ENCODE measurements around the gene CTSK.
"Not testable (repeated sequence)": the region's sequence is repeated elsewhere in the genome, so short reads cannot be mapped to it uniquely, and the experiment has no call there.

The CTSK gene

DNA sequence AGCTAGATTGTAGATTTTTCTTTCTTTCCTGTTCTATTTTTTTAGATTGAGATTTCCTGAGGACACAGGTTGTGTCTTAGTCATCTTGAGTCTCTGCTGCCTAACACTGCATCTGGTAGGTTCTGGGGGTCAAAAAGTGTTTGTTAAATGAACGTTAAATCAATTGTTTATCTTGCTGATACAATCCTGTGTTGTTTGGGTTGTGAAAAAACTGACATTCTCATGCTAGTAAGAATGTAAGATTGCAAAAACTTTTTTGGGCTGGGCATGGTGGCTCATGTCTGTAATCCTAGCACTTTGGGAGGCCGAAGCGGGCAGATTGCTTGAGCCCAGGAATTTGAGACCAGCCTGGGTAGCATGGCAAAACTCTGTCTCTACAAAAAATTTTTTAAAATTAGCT, 3.4 kb downstream of the CTSK start:
- DNase-seq, result no peak

DNA sequence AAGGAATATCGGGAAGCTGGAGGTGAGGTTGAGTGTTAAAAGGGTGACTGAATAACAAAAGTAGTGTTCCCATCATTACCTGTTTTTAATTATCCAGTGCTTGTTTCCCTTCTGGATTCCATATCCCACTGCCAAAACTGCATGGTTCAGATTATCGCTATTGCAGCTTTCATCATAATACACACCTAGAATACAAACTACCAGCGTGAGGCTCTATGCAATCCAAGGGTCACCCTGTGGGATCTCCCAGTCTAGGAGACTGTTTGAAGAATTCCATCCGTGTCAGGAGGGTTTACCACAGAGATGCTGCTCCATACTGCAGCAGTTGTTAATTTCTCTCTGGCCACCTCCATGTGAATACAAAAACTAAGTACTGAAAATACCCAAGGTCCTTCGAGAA, 9.0 kb downstream of the CTSK start:
- no peak for DNase-seq

GRCh38 chr1:150798525-150798924, 9.5 kb downstream of the CTSK start:
- DNase-seq, result peak; percentile 98

GRCh38 chr1:150796374-150796773, 11.7 kb downstream of the CTSK start:
- DNase-seq, result no peak

GRCh38 chr1:150793778-150794177, 14.3 kb downstream of the CTSK start:
- not testable (repeated sequence) for DNase-seq

GRCh38 chr1:150793221-150793620, 14.8 kb downstream of the CTSK start:
- no peak for DNase-seq

DNA sequence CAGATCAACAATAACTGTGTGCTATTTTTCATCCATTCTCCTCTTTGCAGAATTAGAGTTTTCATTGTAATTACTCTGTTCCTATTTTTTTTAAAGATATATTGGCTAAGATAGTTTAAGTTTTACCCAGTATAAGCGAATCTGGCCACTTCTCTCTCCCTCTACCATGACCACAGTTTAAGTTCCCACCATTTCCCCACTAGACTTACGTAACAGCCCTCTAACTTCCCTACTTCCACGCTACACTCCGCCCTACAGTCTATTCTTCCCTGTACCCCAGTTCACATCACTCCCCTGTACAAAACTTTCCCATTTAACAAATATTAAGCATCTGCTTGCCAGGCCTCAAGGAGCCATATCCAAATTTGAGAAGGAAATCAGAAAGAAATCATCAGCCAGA, 16.5 kb downstream of the CTSK start:
- DNase-seq, result no peak

- no peak for DNase-seq
Observed at GRCh38 chr1:150789396-150789795, 18.7 kb downstream of the CTSK start.

DNA sequence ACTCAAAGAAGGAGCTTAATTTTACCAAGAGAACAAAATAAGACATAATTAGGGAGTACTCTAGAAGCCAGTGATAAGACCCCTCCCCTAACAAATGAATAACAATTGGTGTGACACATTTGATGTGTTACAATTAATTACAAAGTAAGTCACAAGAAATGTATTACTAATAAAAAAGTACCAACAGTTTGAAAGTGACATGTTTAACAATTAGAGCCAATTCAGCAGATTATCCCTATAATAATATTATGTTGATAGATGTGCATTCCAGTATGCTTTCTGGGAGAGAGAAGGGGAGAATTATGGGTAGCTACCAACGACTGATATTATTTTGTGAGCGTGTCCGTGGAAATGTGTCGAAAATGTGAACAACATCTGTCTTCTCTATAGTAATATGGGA, 19.1 kb downstream of the CTSK start:
- no peak for DNase-seq

DNA sequence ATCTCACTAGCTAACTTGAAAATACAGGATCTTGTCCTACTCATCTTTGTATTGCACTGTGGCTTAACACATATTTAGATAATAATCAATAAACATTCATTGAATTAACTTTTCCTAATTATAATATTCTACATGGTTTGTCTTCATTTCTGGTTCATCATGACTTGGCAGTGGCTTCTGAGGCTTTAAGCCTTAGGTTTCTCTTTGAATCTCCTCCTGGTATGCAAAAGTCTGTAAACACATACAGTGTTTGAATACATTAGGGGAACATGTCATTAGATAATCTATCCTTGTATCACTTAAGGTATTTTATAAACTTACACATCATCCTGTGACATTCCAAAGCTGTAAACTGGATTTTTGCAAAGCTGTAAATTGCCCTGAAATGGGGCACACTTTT, 20.6 kb downstream of the CTSK start:
- DNase-seq, result no peak

GRCh38 chr1:150780510-150780909, 27.6 kb downstream of the CTSK start:
- no peak for DNase-seq

- no peak for DNase-seq
Observed at GRCh38 chr1:150778409-150778808, 29.7 kb downstream of the CTSK start.

DNA sequence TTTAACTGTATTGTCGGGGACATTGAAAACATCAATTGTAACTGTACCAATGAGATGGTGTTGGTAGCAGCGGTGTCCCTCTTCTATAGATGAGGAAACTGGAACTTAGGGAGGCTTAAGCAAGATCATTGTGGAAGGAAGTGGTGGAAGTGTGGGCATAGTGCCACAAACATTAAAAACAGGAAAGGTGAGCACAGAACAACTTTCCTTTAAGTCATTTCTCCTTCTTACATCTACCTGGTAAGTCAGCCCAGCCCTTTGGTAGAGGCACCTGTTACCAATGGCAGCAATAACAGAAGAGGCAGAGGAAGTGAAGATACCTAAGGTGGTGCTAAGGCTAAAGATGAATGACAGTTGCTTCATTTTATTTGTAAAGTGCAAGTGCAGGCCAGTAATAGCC, 30.5 kb downstream of the CTSK start:
- no peak for DNase-seq

- DNase-seq, result not testable (repeated sequence)
Observed at GRCh38 chr1:150775931-150776505, 32.0 kb downstream of the CTSK start.

- no peak for DNase-seq
Observed at GRCh38 chr1:150775276-150775675, 32.8 kb downstream of the CTSK start.

DNA sequence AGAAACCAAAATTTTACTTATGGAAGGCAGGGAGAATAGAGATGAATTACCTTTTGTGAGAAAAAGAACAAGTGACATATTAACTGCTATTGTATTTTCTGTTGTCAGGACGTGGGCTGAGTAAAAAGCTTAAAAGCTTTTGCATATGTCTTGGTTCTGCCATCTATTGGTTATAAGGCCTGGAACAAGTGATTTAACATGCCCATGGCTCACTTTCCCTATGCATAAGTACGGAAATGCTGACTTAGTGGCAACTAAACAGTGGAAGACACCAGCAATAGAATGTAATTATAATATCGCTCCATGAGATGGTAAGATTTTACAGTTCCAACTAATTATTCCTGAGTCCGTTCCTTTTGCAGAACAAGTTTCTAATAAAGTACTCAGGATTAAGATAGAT, 35.7 kb downstream of the CTSK start:
- no peak for DNase-seq

DNA sequence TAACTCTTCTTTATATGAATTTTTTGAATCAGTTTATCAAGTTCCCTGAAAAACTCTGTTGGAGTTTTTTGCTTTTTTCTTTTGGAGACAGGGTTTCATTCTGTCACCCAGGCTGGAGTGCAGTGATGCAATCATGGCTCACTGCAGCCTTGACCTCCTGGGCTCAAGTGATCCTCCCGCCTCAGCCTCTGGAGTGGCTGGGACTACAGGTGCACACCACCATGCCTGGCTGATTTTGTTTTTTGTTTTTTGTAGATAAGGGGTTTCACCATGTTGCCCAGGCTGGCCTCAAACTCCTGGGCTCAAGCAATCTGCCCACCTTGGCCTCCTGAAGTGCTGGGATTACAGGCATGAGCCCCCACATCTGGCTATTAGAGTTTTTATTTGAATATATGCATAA, 40.4 kb downstream of the CTSK start:
- DNase-seq, result not testable (repeated sequence)

DNA sequence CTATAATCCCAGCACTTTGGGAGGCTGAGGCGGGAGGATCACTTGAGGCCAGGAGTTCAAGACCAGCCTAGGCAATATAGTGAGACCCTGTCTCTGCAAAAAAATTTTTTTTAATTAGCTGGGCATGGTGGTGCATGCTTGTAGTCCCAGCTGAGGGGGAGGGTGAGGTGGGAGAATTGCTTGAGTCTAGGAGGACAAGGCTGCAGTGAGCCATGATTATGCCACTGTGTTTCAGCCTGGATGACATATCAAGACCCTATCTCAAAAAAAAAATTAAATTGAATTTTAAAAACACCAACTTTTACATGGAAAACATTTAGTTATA, 42.1 kb downstream of the CTSK start:
- not testable (repeated sequence) for DNase-seq

DNA sequence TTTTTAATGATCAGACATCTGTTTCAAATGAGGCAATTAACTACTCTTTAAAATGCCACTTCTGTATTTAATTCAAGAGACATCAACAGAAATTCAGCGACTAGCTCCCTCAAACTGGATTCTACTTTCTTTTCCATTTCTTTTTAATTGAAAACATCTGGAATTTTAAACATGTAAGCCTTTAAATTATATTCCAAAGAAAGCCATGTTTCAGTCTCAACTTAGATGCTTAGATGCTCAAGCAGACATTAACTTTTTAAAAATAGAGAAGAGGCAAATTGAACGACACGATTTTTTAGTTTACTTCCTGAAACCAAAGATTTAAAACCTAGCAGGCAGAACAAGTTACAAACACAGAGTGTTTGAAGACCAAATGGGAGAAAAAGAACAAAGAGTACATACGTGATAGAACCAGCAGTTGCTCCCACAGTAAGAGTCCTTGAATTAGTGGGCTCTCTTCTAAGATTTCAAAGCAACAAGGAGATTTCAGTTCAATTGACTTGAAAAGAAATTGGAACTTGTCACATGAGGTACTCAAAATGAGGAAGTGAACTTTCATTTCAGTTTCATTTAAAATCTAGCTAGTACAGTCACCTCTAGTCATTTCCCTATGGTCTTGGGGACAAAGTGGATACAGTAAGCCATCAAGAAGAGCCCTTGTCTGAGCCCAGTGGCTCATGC, 42.6 kb downstream of the CTSK start, which contains the start of gene CTSS:
Gene CTSS (minus strand): TSS at position 483 of the 681 bp plus-strand sequence. CDS start 1,015 bp downstream, outside the sequence.
- no peak for DNase-seq

DNA sequence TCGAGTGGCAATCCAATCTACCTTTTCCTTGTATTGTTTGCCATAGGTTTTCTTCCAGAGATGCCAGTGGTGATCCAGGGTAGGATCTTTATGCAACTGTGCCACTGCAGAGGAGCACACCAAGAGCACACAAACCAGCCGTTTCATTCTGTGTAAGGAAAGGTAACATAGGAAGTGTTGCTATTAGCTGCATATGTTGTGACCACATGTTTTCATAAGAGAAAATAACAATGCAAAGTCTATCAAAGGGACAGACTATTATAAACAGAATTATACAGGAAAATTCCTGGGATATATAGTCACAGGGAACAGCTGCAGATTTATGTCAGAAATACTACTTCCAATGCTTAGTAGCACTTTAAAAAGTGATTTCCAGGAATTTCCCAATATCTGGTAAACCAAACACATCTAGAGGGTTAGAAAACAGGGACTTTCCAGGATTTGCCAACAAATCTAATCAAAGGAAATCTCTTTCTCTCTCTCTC, 43.4 kb downstream of the CTSK start:
- peak; percentile 14 for DNase-seq

DNA sequence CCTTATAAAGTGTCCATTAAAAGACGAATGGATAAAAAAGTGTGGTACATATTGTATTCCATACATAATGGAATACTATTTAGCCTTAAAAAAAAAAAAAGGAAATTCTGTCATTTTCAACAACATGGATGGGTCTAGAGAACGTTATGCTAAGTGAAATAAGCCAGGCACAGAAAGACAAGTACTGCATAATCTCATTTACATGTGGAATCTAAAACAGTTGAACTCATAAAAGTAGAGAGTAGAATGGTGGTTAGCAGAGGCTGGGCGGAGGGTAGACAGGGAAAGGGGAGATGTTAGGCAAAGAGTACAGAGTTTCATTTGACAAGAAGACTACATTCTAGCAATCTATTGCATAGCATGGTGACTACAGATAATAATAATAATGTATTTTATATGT, 45.0 kb downstream of the CTSK start:
- no peak for DNase-seq

DNA sequence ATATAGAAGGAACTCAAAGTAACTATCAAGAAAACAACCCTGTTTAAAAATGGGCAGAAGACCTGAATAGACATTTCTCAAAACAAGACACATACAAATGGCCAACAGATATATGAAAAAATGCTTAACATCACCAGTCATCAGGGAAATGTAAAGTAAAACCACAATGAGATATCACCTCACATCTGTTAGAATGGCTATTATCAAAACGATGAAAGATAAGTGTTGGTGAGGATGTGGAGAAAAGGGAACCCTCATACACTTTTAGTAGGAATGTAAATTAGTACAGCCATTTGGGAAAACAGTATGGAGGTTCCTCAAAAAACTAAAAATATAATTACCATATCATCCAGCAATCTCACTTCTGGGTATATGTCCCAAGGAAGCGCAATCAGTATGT, 45.5 kb downstream of the CTSK start:
- no peak for DNase-seq

DNA sequence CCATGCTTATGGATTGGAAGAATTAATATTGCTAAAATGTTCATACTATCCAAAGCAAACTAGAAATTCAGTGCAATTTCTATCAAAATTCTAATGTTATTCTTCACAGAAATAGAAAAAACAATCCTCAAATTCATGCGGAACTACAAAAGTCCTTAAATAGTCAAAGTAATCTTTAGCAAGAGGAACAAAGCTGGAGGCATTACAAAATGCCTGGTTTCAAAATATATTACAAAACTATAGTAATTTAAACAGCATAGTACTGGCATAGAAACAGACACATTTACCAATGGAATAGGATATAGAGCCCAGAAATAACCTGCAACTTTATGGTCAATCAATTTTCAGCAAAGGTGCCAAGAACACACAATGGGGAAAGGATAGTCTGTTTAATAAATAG, 46.3 kb downstream of the CTSK start:
- no peak for DNase-seq

- no peak for DNase-seq
Observed at GRCh38 chr1:150760013-150760412, 48.0 kb downstream of the CTSK start.

DNA sequence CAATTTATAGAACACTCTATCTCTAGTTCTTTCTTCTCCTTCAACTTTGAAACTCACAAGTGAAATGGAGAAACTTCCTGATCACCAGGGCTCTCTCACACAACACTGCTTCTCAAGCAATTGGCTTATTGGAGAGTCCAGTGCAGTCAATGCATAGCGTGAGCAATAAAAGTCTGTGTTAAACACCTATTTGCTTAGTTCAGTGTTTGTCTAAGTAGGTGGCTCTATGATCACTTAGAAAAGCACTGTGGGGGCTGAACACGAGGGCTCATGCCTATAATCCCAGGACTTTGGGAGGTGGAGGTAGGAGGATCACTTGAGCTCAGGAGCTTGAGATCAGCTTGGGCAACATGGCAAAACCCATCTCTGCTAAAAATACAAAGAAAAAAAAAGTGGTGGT, 54.6 kb downstream of the CTSK start:
- DNase-seq, result no peak

Data from NCI-H69 (cell line).